IgD-negative memory B cell (primary cell): ENCODE results near the gene ZNF559. TPM values are rescaled to one million over a fixed set of nuclear protein-coding genes. Genes with fewer than 3 reads are reported as not detected.

Experiments
- polyA plus RNA-seq: library from polyadenylated mRNA; unstranded; fragments of 300-500 nt; fragmentation: Illumina TruSeq; gene quantifications from one replicate; pipeline ENCODE4 v1.2.3, GENCODE V29; 2021

ZNF559 gene
- polyA plus RNA-seq, 1 donor from 2014 or later: 24.6 TPM

Other genes with a start within 250 kb of the ZNF559 start
- gene OR1M1, start 237.1 kb upstream of the ZNF559 start, polyA plus RNA-seq: not detected
- gene OR7G2, start 216.7 kb upstream of the ZNF559 start, polyA plus RNA-seq: not detected
- gene OR7G1, start 208.4 kb upstream of the ZNF559 start, polyA plus RNA-seq: not detected
- gene OR7G3, start 197.2 kb upstream of the ZNF559 start, polyA plus RNA-seq: not detected
- gene ZNF317, start 183.8 kb upstream of the ZNF559 start, polyA plus RNA-seq: 51.6 TPM
- 0.43 TPM for gene OR7D2, start 145.2 kb upstream of the ZNF559 start, polyA plus RNA-seq
- not detected for gene OR7D4, start 104.6 kb upstream of the ZNF559 start, polyA plus RNA-seq
- not detected for gene OR7E24, start 73.2 kb upstream of the ZNF559 start, polyA plus RNA-seq
- gene ZNF699, start 14.3 kb upstream of the ZNF559 start, polyA plus RNA-seq: 8.6 TPM
- 1.6 TPM for gene ZNF177, start 38.8 kb downstream of the ZNF559 start, polyA plus RNA-seq
- 14.5 TPM for gene ZNF266, start 111.4 kb downstream of the ZNF559 start, polyA plus RNA-seq
- not detected for gene ZNF560, start 174.4 kb downstream of the ZNF559 start, polyA plus RNA-seq
- 12.1 TPM for gene ZNF426, start 214.5 kb downstream of the ZNF559 start, polyA plus RNA-seq